DND-41 (cell line): ENCODE measurements around the gene PDXK.

Experiments
- EZH2 ChIP-seq: IDR thresholded peaks from 3 replicates; pipeline ENCODE4 v1.6.1; 2012; ENCODE audit warnings: borderline replicate concordance, low read depth, mild to moderate bottlenecking, moderate library complexity, low read length, inconsistent platforms; ENCODE audit not compliant: severe bottlenecking
- TF ChIP-seq, protein P1 (sequence below): IDR thresholded peaks from 2 replicates; pipeline ENCODE4 v1.5.1; 2012; ENCODE audit warnings: borderline replicate concordance, low read length, moderate library complexity, mild to moderate bottlenecking; ENCODE audit not compliant: poor library complexity, severe bottlenecking; ENCODE audit errors: extremely low read depth

DNA sequence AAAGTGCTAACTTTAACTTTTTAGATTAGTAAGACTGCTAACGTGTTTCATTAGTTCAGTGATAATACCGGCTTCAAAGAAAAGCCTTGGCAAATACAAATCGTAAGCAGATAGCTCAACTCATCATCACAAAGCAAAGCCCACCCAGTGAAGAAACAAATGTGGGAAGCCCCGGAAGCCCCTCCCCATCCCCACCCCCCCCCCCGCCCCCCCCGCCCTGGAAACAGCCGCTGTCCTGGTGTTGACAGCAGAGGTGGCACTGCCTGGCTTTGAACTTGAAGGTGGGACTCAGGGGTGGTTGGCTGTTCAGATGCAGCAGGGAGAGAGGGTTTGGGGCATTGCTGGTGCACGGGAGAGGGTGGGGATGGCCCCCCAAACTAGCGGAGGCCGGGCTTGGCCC lies 14.1 kb downstream of the PDXK start:
- TF ChIP-seq, protein P1, sequence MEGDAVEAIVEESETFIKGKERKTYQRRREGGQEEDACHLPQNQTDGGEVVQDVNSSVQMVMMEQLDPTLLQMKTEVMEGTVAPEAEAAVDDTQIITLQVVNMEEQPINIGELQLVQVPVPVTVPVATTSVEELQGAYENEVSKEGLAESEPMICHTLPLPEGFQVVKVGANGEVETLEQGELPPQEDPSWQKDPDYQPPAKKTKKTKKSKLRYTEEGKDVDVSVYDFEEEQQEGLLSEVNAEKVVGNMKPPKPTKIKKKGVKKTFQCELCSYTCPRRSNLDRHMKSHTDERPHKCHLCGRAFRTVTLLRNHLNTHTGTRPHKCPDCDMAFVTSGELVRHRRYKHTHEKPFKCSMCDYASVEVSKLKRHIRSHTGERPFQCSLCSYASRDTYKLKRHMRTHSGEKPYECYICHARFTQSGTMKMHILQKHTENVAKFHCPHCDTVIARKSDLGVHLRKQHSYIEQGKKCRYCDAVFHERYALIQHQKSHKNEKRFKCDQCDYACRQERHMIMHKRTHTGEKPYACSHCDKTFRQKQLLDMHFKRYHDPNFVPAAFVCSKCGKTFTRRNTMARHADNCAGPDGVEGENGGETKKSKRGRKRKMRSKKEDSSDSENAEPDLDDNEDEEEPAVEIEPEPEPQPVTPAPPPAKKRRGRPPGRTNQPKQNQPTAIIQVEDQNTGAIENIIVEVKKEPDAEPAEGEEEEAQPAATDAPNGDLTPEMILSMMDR, result no peak
- no peak for TF ChIP-seq EZH2
